Measurements from ENCODE around the gene ZNF618. TPM values are rescaled to one million over a fixed set of nuclear protein-coding genes. Genes with fewer than 3 reads are reported as not detected.

ZNF618 gene
- total RNA-seq, 1 experiment from 2014 or later: 1.8 TPM

DNA sequence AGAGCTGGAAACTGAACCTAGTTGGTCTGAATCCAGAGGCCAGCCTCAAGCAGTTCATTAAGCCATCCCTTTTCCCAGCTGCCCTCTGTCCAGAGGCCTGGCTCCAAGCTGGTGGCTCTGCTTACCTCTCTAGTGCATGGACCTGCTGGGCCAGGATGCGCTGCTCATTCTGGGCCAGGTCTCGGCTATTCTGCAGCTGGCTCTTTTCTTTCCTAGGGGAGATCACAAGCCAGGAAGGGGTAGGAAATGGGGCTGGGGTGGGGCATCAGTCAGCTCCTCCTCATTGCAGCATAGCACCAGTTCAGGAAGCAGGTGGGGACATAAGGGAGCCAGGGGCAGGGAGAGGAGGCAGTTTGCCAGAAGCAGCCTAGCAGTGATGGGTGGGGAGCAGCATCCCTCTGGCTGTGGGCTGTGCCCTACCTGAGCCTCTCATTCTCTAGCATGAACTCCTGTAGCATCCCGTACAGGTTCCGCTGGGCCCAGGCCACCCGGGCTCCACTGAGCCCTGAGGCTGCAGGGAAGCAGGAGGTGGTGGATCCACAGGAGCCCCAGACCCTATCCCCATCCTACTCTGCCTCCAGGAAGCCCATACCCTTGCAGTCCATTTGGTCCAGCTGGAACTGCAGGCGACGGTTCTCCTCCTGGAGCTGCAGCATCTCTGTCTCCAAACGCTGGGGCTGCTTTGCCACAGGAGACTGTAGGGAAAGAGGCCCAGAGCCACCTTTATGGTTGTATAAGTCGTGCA, 217.8 kb downstream of the ZNF618 start:
- no TSS peak for BruUV-seq (replicated peaks)
- TF ChIP-seq POLR2AphosphoS5 (IDR thresholded peaks at IDR 0.05; ENCODE audit: low read depth, low read length): no peak
- H3K4me3 ChIP-seq (ENCODE audit: low read depth in 2 of 2, low read length in 2 of 2): no peak overlapping the region
- DNase-seq (ENCODE audit: low read depth, low spot score): no peak
- intact Hi-C loops (cut with micrococcal nuclease; ENCODE audit: unreplicated experiment) (no loop called here), in situ Hi-C loops (cut with HindIII; ENCODE audit: low pct_unique_long_range_greater_than_20kb, low sequenced_read_pairs) (no loop called here)
- H3K27me3 ChIP-seq (ENCODE audit: control insufficient read depth, insufficient read depth, low read length): no peaks in the 10 kb centered on the region
- no peak for ATAC-seq
- CTCF ChIA-PET: interaction anchor here (1.0 kb wide), 1 partner anchor 11 kb away, joined by 3 read pairs; no protein-coding TSS in a partner anchor
- no peaks in the 10 kb centered on the region for H3K9me3 ChIP-seq (ENCODE audit: control insufficient read depth, insufficient read depth, low read depth, low read length)
- POLR2A ChIA-PET: interaction anchor here (0.7 kb wide), 1 partner anchor 202 kb away, joined by 3 read pairs; no protein-coding TSS in a partner anchor
- no peaks in the 10 kb centered on the region for H3K36me3 ChIP-seq (ENCODE audit: control insufficient read depth, insufficient read depth, low read length)
- no peak overlapping the region for H3K27ac ChIP-seq (ENCODE audit: low read length)
- no peaks in the 10 kb centered on the region for H3K4me1 ChIP-seq (ENCODE audit: control insufficient read depth, insufficient read depth, low read length)

DNA sequence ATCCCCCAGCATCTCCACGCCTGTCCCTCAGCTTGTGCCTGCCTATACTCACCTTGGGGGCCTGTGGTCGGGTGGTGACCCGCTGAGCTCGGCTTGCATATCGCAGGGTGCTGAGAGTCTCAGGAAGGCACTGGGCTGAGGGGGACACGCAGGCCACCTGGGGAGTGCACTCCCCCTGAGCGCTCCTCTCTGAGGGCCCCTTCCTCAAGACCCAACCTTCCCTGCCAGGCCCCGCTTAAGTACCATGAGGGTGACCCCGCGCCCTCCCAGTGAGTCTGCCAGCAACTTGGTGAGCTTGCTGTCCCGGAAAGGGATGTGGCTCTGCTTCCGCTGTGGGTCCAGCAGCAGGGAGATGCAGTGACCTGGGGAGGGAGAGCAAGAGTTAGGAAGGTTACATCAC, 218.9 kb downstream of the ZNF618 start:
- intact Hi-C loops (cut with micrococcal nuclease; ENCODE audit: unreplicated experiment) (no loop called here), in situ Hi-C loops (cut with HindIII; ENCODE audit: low pct_unique_long_range_greater_than_20kb, low sequenced_read_pairs) (no loop called here)
- H3K4me3 ChIP-seq (ENCODE audit: low read depth in 2 of 2, low read length in 2 of 2): no peak overlapping the region
- no TSS peak for BruUV-seq (replicated peaks)
- CTCF ChIA-PET: no interaction called here
- H3K27me3 ChIP-seq (ENCODE audit: control insufficient read depth, insufficient read depth, low read length): no peaks in the 10 kb centered on the region
- DNase-seq (ENCODE audit: low read depth, low spot score) (no peak), ATAC-seq (no peak)
- TF ChIP-seq, protein P1, sequence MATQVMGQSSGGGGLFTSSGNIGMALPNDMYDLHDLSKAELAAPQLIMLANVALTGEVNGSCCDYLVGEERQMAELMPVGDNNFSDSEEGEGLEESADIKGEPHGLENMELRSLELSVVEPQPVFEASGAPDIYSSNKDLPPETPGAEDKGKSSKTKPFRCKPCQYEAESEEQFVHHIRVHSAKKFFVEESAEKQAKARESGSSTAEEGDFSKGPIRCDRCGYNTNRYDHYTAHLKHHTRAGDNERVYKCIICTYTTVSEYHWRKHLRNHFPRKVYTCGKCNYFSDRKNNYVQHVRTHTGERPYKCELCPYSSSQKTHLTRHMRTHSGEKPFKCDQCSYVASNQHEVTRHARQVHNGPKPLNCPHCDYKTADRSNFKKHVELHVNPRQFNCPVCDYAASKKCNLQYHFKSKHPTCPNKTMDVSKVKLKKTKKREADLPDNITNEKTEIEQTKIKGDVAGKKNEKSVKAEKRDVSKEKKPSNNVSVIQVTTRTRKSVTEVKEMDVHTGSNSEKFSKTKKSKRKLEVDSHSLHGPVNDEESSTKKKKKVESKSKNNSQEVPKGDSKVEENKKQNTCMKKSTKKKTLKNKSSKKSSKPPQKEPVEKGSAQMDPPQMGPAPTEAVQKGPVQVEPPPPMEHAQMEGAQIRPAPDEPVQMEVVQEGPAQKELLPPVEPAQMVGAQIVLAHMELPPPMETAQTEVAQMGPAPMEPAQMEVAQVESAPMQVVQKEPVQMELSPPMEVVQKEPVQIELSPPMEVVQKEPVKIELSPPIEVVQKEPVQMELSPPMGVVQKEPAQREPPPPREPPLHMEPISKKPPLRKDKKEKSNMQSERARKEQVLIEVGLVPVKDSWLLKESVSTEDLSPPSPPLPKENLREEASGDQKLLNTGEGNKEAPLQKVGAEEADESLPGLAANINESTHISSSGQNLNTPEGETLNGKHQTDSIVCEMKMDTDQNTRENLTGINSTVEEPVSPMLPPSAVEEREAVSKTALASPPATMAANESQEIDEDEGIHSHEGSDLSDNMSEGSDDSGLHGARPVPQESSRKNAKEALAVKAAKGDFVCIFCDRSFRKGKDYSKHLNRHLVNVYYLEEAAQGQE (IDR thresholded peaks at IDR 0.05; ENCODE audit: insufficient read depth in 1 of 2, low read depth in 2 of 2, low read length in 1 of 2): no peak
- TF ChIP-seq POLR2AphosphoS5 (IDR thresholded peaks at IDR 0.05; ENCODE audit: low read depth, low read length) (no peak), TCF7L2 (IDR thresholded peaks at IDR 0.05; ENCODE audit: low read depth, low read length) (no peak), SIN3A (IDR thresholded peaks at IDR 0.05; ENCODE audit: borderline replicate concordance, insufficient read depth, low read depth, low read length) (no peak)
- TF ChIP-seq, protein P2, sequence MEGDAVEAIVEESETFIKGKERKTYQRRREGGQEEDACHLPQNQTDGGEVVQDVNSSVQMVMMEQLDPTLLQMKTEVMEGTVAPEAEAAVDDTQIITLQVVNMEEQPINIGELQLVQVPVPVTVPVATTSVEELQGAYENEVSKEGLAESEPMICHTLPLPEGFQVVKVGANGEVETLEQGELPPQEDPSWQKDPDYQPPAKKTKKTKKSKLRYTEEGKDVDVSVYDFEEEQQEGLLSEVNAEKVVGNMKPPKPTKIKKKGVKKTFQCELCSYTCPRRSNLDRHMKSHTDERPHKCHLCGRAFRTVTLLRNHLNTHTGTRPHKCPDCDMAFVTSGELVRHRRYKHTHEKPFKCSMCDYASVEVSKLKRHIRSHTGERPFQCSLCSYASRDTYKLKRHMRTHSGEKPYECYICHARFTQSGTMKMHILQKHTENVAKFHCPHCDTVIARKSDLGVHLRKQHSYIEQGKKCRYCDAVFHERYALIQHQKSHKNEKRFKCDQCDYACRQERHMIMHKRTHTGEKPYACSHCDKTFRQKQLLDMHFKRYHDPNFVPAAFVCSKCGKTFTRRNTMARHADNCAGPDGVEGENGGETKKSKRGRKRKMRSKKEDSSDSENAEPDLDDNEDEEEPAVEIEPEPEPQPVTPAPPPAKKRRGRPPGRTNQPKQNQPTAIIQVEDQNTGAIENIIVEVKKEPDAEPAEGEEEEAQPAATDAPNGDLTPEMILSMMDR (IDR thresholded peaks at IDR 0.05): no peak
- POLR2A ChIA-PET: no interaction called here
- no peaks in the 10 kb centered on the region for H3K36me3 ChIP-seq (ENCODE audit: control insufficient read depth, insufficient read depth, low read length)
- no peaks in the 10 kb centered on the region for H3K4me1 ChIP-seq (ENCODE audit: control insufficient read depth, insufficient read depth, low read length)
- no peaks in the 10 kb centered on the region for H3K9me3 ChIP-seq (ENCODE audit: control insufficient read depth, insufficient read depth, low read depth, low read length)
- no peak overlapping the region for H3K27ac ChIP-seq (ENCODE audit: low read length)

DNA sequence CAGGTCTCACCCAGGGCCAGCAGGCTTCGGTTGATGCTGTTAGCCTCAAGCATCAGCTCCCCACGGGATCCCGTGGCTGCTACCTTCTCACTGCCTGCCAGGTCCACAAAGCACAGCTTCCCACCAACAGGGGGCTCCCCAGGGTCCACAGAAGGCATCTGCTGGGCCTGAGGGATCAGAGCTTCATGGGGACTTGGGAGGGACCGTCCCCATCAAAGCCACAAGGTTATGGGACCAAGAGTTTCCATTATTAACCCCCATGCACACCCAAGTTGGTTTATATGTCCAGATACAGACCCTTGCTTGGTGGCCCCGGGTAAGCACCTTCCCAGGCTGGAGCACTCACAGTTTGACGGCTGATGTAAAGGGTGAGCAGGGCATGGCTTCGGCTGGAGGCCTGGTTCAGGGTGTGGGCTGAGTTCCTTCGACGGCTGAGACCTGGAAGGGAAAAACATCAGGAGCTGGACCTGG, 220.0 kb downstream of the ZNF618 start:
- no peak for ATAC-seq
- Histone ChIP-seq H3K36me3 (ENCODE audit: control insufficient read depth, insufficient read depth, low read length) (no peaks in the 10 kb centered on the region), H3K4me1 (ENCODE audit: control insufficient read depth, insufficient read depth, low read length) (no peaks in the 10 kb centered on the region), H3K27me3 (ENCODE audit: control insufficient read depth, insufficient read depth, low read length) (no peaks in the 10 kb centered on the region), H3K9me3 (ENCODE audit: control insufficient read depth, insufficient read depth, low read depth, low read length) (no peaks in the 10 kb centered on the region), H3K27ac (ENCODE audit: low read length) (no peak overlapping the region), H3K4me3 (ENCODE audit: low read depth in 2 of 2, low read length in 2 of 2) (no peak overlapping the region)
- POLR2A ChIA-PET: no interaction called here
- intact Hi-C loops (cut with micrococcal nuclease; ENCODE audit: unreplicated experiment) (no loop called here), in situ Hi-C loops (cut with HindIII; ENCODE audit: low pct_unique_long_range_greater_than_20kb, low sequenced_read_pairs) (no loop called here)
- BruUV-seq (replicated peaks): no TSS peak
- CTCF ChIA-PET: interaction anchor here (0.6 kb wide), 1 partner anchor 214 kb away, joined by 3 read pairs; no protein-coding TSS in a partner anchor
- TF ChIP-seq, protein P2 (IDR thresholded peaks at IDR 0.05): no peak; the same call in 1 of the 2 replicates
- TF ChIP-seq, protein P1 (IDR thresholded peaks at IDR 0.05; ENCODE audit: insufficient read depth in 1 of 2, low read depth in 2 of 2, low read length in 1 of 2): no peak
- TF ChIP-seq POLR2AphosphoS5 (IDR thresholded peaks at IDR 0.05; ENCODE audit: low read depth, low read length) (no peak), TCF7L2 (IDR thresholded peaks at IDR 0.05; ENCODE audit: low read depth, low read length) (no peak), SIN3A (IDR thresholded peaks at IDR 0.05; ENCODE audit: borderline replicate concordance, insufficient read depth, low read depth, low read length) (no peak)
- no peak for DNase-seq (ENCODE audit: low read depth, low spot score)

Measured in Panc1 (cell line).